Measurements from ENCODE around the gene PDS5B. TPM values are rescaled to one million over a fixed set of nuclear protein-coding genes. Genes with fewer than 3 reads are reported as not detected.

The PDS5B gene
- total RNA-seq, 4 donors from 2014 or later = 26.6 to 61.1 (median 28.9) TPM

GRCh38 chr13:32734511-32734910 lies 148.3 kb downstream of the PDS5B start:
- Histone ChIP-seq H3K36me3 (no peaks in the 10 kb centered on the region), H3K9me3 (no peaks in the 10 kb centered on the region), H3K27me3 (no peaks in the 10 kb centered on the region), H3K27ac (no peak overlapping the region), H3K4me1 (peaks cover 0 to 16% (median 2%) of the 10 kb centered on the region in 4 donors), H3K4me3 (no peak overlapping the region)
- no peak for DNase-seq
- TF ChIP-seq POLR2A (IDR thresholded peaks at IDR 0.05) (no peak), CTCF (IDR thresholded peaks at IDR 0.05) (no peak)

- TF ChIP-seq POLR2A (IDR thresholded peaks at IDR 0.05) = no peak
- TF ChIP-seq CTCF (IDR thresholded peaks at IDR 0.05) = no peak
- no peak overlapping the region for H3K4me3 ChIP-seq
- H3K27ac ChIP-seq = peak overlapping the region in 1 of 4 donors; percentile 74
- no peaks in the 10 kb centered on the region for H3K36me3 ChIP-seq
- H3K9me3 ChIP-seq = no peaks in the 10 kb centered on the region
- peaks cover 0 to 15% (median 2%) of the 10 kb centered on the region in 4 donors for H3K4me1 ChIP-seq
- DNase-seq = no peak
- no peaks in the 10 kb centered on the region for H3K27me3 ChIP-seq
Measured at GRCh38 chr13:32735859-32736258, 149.6 kb downstream of the PDS5B start.

GRCh38 chr13:32736648-32737047 lies 150.4 kb downstream of the PDS5B start:
- TF ChIP-seq CTCF (IDR thresholded peaks at IDR 0.05) (no peak), POLR2A (IDR thresholded peaks at IDR 0.05) (no peak)
- peaks cover 0 to 7% (median 2%) of the 10 kb centered on the region in 4 donors for H3K4me1 ChIP-seq

GRCh38 chr13:32737111-32737571 lies 150.9 kb downstream of the PDS5B start:
- Histone ChIP-seq H3K4me1 (peaks cover 0 to 7% (median 2%) of the 10 kb centered on the region in 4 donors), H3K27ac (peak overlapping the region; percentile 33 to 74 (median 45)), H3K4me3 (peak overlapping the region in 3 of 4 donors; percentile 2 to 40 (median 35)), H3K36me3 (no peaks in the 10 kb centered on the region), H3K9me3 (no peaks in the 10 kb centered on the region), H3K27me3 (no peaks in the 10 kb centered on the region)
- no peak for DNase-seq
- TF ChIP-seq CTCF (IDR thresholded peaks at IDR 0.05) = no peak
- TF ChIP-seq POLR2A (IDR thresholded peaks at IDR 0.05) = no peak

More at GRCh38 chr13:32736648-32737047, 150.4 kb downstream of the PDS5B start:
- H3K36me3 ChIP-seq = no peaks in the 10 kb centered on the region
- no peaks in the 10 kb centered on the region for H3K9me3 ChIP-seq
- H3K4me3 ChIP-seq = peak overlapping the region in 2 of 4 donors; percentile 35 to 40
- peak overlapping the region in 3 of 4 donors; percentile 33 to 74 (median 51) for H3K27ac ChIP-seq
- no peak for DNase-seq
- H3K27me3 ChIP-seq = no peaks in the 10 kb centered on the region

- H3K27ac ChIP-seq = peak overlapping the region in 3 of 4 donors; percentile 33 to 74 (median 51)
- DNase-seq = no peak
- no peaks in the 10 kb centered on the region for H3K36me3 ChIP-seq
- H3K9me3 ChIP-seq = no peaks in the 10 kb centered on the region
- no peaks in the 10 kb centered on the region for H3K27me3 ChIP-seq
- peaks cover 0 to 7% (median 2%) of the 10 kb centered on the region in 4 donors for H3K4me1 ChIP-seq
- TF ChIP-seq POLR2A (IDR thresholded peaks at IDR 0.05) = no peak
- TF ChIP-seq CTCF (IDR thresholded peaks at IDR 0.05) = no peak
- peak overlapping the region in 2 of 4 donors; percentile 35 to 40 for H3K4me3 ChIP-seq
Measured at GRCh38 chr13:32737679-32738078, 151.4 kb downstream of the PDS5B start.

Data from Peyer's patch (tissue), 4 donors.